SK-N-SH (cell line): ENCODE data around the gene TKTL1.

Experiments
- EP300 ChIP-seq, 2 experiments: IDR thresholded peaks; 2 replicates each; pipeline versions ENCODE4 v1.4.0 to v1.6.1; 2012; ENCODE audit warnings: borderline replicate concordance in 1 of 2, low read depth in 1 of 2, low read length in 1 of 2
- EZH2phosphoT487 ChIP-seq: fragments of 200-600 bp; sonication (generic); IDR thresholded peaks from 2 replicates; pipeline ENCODE4 v1.6.1; 2017; ENCODE audit warnings: low read depth, mixed run types, mild to moderate bottlenecking, antibody characterized with exemption, moderate library complexity, borderline replicate concordance
- FOXJ3 ChIP-seq: sonication (generic); formaldehyde crosslinking; IDR thresholded peaks from 2 replicates; pipeline ENCODE4 v1.5.1; 2020; ENCODE audit warnings: mild to moderate bottlenecking, missing genetic modification reagents
- FOXM1 ChIP-seq: IDR thresholded peaks from 2 replicates; pipeline ENCODE4 v1.4.0; 2012; ENCODE audit warnings: low read depth, mild to moderate bottlenecking
- NFIC ChIP-seq: IDR thresholded peaks from 2 replicates; pipeline ENCODE4 v1.4.0; 2012; ENCODE audit warnings: borderline replicate concordance
- POLR2AphosphoS5 ChIP-seq: IDR thresholded peaks from 2 replicates; pipeline ENCODE4 v1.6.1; 2012; ENCODE audit warnings: low read depth, low read length
- RAD21 ChIP-seq: IDR thresholded peaks from 2 replicates; pipeline ENCODE4 v1.6.1; 2012; ENCODE audit warnings: mild to moderate bottlenecking, low read length
- RFX5 ChIP-seq: IDR thresholded peaks from 2 replicates; pipeline ENCODE4 v1.6.1; 2012; ENCODE audit warnings: mild to moderate bottlenecking, improper control_type of control experiment, low read length
- SMC3 ChIP-seq: IDR thresholded peaks from 2 replicates; pipeline ENCODE4 v1.6.1; 2012; ENCODE audit warnings: low read depth, low read length, improper control_type of control experiment
- TCF12 ChIP-seq: IDR thresholded peaks from 2 replicates; pipeline ENCODE4 v1.4.0; 2012
- TF ChIP-seq, protein P1 (sequence below): fragments of 200-600 bp; sonication (generic); IDR thresholded peaks from 2 replicates; pipeline ENCODE4 v1.6.1; 2017; ENCODE audit warnings: antibody characterized with exemption, mild to moderate bottlenecking, moderate library complexity
- TF ChIP-seq, protein P2 (sequence below): fragments of 150-350 bp; IDR thresholded peaks from 2 replicates; pipeline ENCODE4 v1.6.1; 2017; ENCODE audit warnings: antibody characterized with exemption, low read length, low read depth, borderline replicate concordance

DNA sequence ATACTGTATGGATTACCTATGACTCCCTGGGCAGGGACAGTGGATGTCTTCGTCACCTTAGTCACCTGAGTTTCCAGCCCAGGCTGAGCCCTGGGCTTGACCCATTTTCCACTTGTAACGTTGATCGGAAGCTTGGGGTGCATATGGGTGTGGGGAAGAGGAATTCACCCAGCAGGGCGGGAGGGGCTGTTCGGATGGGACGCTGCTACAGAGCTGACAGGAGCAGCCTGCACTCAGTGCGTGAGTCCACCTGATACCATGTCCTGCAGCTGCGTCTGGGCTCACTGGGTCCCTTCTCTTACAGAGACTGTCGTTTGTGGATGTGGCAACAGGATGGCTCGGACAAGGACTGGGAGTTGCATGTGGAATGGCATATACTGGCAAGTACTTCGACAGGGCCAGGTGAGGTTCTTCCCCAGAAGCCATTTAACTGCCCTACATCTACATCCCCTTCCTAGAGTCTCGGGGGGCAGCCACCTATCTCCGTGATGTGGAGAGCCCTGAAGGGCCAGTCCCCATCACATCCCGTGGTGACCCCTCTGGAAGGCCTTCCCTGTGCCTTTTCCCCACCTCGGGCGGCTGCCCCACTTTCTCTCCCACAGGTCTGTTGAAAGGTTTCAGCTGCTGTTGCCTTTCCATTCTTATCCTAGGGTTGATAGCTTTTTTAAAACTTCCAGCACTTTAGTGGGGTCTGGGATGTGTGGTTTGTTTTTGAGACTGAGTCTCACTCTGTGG, 13.6 kb downstream of the TKTL1 start:
- TF ChIP-seq, protein P1, sequence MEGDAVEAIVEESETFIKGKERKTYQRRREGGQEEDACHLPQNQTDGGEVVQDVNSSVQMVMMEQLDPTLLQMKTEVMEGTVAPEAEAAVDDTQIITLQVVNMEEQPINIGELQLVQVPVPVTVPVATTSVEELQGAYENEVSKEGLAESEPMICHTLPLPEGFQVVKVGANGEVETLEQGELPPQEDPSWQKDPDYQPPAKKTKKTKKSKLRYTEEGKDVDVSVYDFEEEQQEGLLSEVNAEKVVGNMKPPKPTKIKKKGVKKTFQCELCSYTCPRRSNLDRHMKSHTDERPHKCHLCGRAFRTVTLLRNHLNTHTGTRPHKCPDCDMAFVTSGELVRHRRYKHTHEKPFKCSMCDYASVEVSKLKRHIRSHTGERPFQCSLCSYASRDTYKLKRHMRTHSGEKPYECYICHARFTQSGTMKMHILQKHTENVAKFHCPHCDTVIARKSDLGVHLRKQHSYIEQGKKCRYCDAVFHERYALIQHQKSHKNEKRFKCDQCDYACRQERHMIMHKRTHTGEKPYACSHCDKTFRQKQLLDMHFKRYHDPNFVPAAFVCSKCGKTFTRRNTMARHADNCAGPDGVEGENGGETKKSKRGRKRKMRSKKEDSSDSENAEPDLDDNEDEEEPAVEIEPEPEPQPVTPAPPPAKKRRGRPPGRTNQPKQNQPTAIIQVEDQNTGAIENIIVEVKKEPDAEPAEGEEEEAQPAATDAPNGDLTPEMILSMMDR, result no peak
- no peak for TF ChIP-seq POLR2AphosphoS5
- no peak for TF ChIP-seq SMC3
- TF ChIP-seq TCF12, result no peak
- TF ChIP-seq EP300 (IDR thresholded peaks at IDR 0.05; ENCODE audit: borderline replicate concordance in 1 of 2, low read depth in 1 of 2, low read length in 1 of 2), result no peak
- no peak for TF ChIP-seq FOXM1
- TF ChIP-seq, protein P2, sequence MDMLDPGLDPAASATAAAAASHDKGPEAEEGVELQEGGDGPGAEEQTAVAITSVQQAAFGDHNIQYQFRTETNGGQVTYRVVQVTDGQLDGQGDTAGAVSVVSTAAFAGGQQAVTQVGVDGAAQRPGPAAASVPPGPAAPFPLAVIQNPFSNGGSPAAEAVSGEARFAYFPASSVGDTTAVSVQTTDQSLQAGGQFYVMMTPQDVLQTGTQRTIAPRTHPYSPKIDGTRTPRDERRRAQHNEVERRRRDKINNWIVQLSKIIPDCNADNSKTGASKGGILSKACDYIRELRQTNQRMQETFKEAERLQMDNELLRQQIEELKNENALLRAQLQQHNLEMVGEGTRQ, result no peak
- TF ChIP-seq RAD21, result no peak
- no peak for TF ChIP-seq RFX5
- no peak for TF ChIP-seq NFIC
- TF ChIP-seq EZH2phosphoT487, result no peak
- TF ChIP-seq FOXJ3 (CRISPR knock-in tag), result no peak
